GM18502 (cell line): ENCODE measurements around the gene RAD9B.
"Not testable (repeated sequence)": the region's sequence is repeated elsewhere in the genome, so short reads cannot be mapped to it uniquely, and the experiment has no call there.

Experiments
- ATAC-seq: cut with Tn5 transposase; IDR thresholded peaks from one replicate; pipeline ENCODE4 v1.9.1; 2021; ENCODE audit warnings: mild to moderate bottlenecking; ENCODE audit not compliant: unreplicated experiment, poor library complexity

Gene RAD9B

GRCh38 chr12:110501752-110502738 lies at the start of gene RAD9B, which contains the start of gene VPS29:
Gene RAD9B (plus strand): TSS chr12:110502331. CDS start chr12:110502338, 7 bp downstream.
Gene VPS29 (minus strand): TSS chr12:110502111. CDS start chr12:110502051, 60 bp downstream.
- peak; percentile 92 for ATAC-seq

GRCh38 chr12:110453569-110454296 lies 48.4 kb upstream of the RAD9B start:
- no peak for ATAC-seq

GRCh38 chr12:110458756-110459155 lies 43.4 kb upstream of the RAD9B start:
- ATAC-seq: no peak

- ATAC-seq: not testable (repeated sequence)
Measured at GRCh38 chr12:110461189-110461588, 40.9 kb upstream of the RAD9B start.

- ATAC-seq: no peak
Measured at GRCh38 chr12:110465024-110465423, 37.1 kb upstream of the RAD9B start.

GRCh38 chr12:110465765-110466164 lies 36.4 kb upstream of the RAD9B start:
- not testable (repeated sequence) for ATAC-seq

GRCh38 chr12:110466791-110467190 lies 35.3 kb upstream of the RAD9B start:
- no peak for ATAC-seq

- ATAC-seq: no peak
Measured at GRCh38 chr12:110467847-110468213, 34.3 kb upstream of the RAD9B start.

GRCh38 chr12:110468214-110469048 lies 33.7 kb upstream of the RAD9B start, which contains the start of the genes FAM216A and GPN3:
Gene FAM216A (plus strand): TSS chr12:110468845. CDS start chr12:110468876, 31 bp downstream.
Gene GPN3 (minus strand): TSS chr12:110468257. CDS start chr12:110468203, 54 bp downstream.
- peak; percentile 78 for ATAC-seq

GRCh38 chr12:110475426-110475825 lies 26.7 kb upstream of the RAD9B start:
- ATAC-seq: no peak

- no peak for ATAC-seq
Measured at GRCh38 chr12:110498984-110499706, 3.0 kb upstream of the RAD9B start.

- ATAC-seq: peak; percentile 11
Measured at GRCh38 chr12:110501399-110501751, 756 bp upstream of the RAD9B start.

- no peak for ATAC-seq
Measured at GRCh38 chr12:110503432-110503831, 1.3 kb downstream of the RAD9B start.

GRCh38 chr12:110505332-110505731 lies 3.2 kb downstream of the RAD9B start:
- no peak for ATAC-seq

GRCh38 chr12:110508071-110508586 lies 6.0 kb downstream of the RAD9B start:
- no peak for ATAC-seq

GRCh38 chr12:110513842-110514241 lies 11.7 kb downstream of the RAD9B start:
- ATAC-seq: no peak

- no peak for ATAC-seq
Measured at GRCh38 chr12:110514363-110514762, 12.2 kb downstream of the RAD9B start.

GRCh38 chr12:110516995-110517394 lies 14.9 kb downstream of the RAD9B start:
- no peak for ATAC-seq

- ATAC-seq: not testable (repeated sequence)
Measured at GRCh38 chr12:110518014-110518413, 15.9 kb downstream of the RAD9B start.
